Right hindlimb (tissue), 1 donor: ENCODE data around the gene CCZ1.
"Not testable (repeated sequence)": the region's sequence is repeated elsewhere in the genome, so short reads cannot be mapped to it uniquely, and the experiment has no call there.

Experiments
- DNase-seq: peaks from one replicate; pipeline ENCODE4 v3.0.0-alpha.2; 2018

CCZ1 gene

DNA sequence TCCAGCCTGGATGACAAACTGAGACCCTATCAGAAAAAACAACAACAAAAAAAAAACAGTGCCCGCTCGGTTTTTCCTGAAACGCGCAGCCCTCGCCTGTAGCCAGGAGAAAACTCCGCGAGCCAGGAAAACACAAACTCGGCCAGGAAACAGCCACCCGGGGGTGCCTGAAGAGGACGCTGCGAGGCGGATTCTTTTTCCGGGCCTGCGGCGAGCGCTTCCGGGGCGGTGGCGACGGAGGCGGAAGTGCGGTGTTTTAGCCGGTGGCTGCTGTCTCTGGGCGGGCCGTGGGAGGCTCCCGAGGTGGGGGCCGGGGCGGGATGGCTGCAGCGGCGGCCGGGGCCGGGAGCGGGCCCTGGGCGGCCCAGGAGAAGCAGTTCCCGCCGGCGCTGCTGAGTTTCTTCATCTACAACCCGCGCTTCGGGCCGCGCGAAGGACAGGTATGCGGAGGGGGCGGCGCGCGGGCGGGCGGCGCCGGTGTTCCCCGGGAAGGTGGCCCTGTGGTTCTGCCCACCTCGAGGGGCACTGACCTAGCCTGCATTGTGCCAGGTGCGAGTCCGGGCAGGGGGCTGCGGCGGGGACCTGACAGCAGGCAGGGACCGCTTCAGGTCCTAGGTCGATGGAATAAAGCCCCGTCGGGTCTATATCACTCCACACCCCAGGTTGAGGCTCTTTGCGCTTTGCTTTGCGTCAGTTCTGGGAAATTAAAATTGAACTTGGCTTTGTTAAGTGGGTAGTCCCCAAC lies at the start of gene CCZ1:
Gene CCZ1, plus strand, starts transcription at position 254 of the 745 bp plus-strand sequence. Its CDS starts 67 bp downstream, at position 321.
- peak; percentile 59 for DNase-seq

DNA sequence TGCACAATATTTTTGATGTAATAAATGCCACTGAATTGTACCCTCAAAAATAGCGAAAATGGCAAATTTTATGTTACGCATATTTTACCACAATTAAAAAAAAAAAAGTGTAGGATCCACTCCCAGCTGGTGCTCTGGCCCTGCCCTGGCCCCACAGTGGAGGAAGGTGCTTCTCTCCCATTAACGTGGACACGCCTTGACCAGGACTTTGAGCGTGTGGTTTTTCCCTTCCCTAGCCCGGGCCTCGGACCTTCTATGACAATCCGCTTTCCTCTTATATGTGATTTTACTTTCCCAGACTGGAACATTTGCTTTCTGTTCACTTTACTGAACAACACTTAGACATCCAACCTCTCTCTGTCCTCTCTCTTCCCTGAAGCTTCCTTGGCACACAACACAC lies 47.6 kb upstream of the CCZ1 start:
- no peak for DNase-seq

DNA sequence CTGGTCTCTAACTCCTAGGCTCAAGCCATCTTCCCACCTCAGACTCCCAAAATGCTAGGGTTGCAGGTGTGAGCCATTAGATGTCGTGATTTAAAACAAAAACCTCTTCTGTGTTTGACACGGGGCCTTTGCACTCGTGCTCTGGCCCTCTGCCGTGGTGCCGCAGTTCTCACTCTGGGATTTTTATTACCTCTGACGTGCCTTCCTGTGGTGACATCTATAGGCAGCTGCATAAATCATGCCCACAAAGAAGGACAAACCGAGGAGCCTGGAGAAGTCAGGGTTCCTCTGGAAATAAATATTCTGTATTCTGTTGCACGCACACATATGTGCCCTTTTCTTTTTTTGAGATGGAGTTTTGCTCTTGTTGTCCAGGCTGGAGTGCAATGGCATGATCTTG lies 43.8 kb upstream of the CCZ1 start:
- DNase-seq = no peak

DNA sequence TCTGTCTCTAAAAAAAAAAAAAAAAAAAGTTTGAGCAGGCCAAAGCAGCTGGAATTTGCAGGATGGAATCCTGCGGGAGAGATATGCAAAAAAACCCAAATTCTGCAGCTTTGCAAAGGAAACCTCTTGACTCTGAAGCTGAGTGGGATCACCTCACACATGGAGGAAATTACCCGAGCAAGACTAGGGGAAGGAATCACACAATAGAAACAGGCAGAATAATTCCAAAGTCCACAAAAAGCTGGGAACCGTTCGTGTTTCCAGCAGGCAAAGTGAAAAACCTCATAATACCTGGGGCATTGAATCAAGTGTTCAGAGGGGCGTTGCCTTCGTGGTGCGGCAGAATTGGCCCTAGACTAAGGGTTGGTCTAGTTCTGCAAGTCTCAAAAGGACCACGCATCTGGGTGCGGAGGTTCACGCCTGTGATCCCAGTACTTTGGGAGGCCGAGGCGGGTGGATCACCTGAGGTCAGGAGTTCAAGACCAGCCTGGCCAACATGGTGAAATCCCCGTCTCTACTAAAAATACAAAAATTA lies 41.4 kb upstream of the CCZ1 start:
- not testable (repeated sequence) for DNase-seq

DNA sequence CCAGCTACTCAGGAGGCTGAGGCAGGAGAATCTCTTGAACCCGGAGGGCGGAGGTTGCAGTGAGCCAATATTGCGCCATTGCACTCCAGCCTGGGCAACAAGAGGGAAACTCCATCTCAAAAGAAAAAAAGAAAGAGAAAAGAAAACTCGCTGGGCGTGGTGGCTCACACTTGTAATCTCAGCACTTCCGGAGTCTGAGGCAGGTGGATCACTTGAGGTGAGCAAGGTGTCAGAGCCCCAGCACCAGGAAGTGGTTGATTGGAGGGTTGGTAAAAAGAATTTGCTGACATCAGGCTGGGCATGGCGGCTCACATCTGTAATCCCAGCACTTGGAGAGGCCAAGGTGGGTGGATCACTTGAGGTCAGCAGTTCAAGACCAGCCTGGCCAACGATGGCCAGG lies 40.0 kb upstream of the CCZ1 start:
- DNase-seq = not testable (repeated sequence)

DNA sequence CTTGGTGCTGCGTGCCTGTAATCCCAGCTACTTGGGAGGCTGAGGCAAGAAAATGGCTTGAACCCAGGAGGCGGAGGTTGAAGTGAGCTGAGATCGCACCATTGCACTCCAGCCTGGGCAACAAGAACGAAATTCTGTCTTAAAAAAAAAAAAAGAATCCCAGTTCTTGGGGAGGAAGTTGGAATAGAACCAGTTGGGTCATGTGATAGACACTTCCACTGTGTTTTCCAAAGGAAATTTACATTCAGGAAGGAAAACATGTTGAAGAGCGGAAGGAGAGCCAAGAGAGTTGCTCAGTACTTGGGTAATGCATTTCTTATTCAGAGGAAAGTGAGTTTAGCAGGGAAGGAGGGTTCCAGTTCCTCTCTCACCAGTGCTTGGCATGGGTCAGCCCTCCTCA lies 37.3 kb upstream of the CCZ1 start:
- DNase-seq = not testable (repeated sequence)

DNA sequence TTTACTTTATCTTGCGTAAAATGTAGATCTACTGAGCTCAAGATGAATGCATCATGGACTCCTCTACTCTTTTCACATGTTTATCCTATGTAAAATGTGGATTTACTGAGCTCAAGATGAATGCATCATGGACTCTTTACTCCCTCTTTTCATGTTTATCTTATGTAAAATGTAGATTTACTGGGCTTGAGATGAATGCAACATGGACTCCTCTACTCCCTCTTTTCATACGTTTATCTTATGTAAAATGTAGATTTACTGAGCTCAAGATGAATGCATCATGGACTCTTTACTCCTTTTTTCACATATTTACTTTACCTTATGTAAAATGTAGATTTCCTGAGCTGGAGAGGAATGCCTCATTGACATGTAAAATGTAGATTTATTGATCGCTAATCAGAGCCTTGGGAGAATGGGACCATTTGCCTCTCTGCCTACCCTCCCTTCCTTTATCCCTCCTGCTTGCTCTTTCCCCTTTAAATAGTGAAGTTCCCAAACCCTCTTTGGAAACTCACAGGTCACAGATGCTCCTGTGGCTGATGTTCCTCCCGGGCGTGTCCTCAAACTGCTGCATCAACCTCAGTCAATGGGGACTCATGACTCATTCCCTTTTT lies 35.7 kb upstream of the CCZ1 start:
- not testable (repeated sequence) for DNase-seq

DNA sequence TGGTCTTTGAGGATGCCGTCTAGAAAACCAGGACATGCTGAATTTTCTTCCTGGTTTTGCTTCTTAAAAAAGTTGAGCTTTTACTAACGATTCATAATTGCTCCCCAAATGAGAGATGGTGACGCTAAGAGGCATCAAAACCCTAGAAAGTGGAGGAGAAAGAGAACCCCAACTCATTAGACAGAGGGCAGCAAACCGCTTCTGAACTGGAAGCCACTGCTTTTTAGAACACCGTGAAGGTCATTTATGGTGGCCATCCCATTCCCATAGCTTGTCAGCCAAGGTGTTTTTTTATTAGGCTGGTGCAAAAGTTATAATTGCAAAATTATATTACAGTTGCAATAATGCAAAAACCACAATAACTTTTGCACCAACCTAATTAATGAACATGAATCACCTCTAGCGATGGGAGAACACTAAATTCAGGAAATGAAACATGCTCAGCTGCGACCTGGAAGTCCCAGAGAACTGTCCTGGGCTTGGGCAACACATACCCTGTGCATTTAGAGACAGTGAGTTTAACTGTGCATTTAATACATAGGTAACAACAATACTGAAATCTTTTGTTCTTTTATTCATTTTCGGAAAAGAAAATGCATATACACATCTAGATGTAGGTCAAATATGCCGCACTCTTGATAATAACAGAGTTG lies 33.1 kb upstream of the CCZ1 start:
- not testable (repeated sequence) for DNase-seq

DNA sequence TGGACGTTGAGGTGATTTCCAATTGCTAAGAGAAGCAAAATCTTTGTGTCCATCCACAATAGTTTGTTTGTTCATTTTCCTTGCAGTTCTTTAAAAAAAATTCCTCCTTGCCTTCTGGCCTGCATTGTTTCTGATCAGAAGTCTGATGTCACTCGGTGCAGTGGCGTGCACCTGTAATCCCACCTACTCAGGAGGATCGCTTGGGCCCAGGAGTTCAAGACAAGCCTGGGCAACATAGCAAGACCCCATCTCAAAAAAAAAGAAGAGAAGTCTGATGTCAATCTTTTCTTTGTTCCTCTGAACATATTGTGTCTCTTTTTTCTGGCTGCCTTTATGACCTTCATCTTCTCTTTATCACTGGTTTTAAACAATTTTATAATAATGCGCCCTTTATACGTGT lies 31.5 kb upstream of the CCZ1 start:
- no peak for DNase-seq

DNA sequence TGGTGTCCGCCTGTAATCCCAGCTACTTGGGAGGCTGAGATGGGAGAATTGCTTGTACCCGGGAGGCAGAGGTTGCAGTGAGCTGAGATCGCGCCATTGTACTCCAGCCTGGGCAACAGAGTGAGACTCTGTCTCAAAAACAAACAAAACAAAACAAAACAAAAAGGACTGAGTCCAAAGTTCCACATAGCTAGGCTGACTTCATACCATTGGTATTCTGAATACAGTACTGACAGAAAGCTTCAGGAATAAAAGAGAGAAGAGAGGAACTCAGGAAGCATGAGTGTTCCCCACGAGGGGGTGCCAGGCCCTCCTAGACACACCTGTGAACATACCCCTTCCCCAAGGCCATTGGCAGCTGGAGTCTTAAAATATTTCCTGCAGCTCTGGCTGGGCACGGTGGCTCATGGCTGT lies 29.6 kb upstream of the CCZ1 start:
- DNase-seq = not testable (repeated sequence)

DNA sequence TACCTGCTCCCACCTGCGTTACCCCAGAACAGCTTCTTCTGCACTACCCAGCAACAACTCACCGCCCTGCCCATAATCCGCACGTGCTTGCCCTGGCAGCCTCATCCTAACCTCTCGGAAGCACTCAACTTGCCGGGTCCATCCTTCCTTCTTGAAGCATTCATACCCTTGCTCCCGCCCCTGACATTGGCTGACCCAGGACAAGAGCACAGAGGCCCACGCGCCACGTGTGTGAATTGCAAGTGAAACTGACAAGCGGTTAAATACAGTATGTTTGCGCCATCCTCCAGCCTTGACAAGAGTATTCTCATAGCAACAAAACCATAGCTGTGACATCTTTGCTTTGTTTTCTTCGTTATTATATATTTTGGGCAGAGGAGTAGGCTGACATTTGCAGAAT lies 28.8 kb upstream of the CCZ1 start:
- no peak for DNase-seq

DNA sequence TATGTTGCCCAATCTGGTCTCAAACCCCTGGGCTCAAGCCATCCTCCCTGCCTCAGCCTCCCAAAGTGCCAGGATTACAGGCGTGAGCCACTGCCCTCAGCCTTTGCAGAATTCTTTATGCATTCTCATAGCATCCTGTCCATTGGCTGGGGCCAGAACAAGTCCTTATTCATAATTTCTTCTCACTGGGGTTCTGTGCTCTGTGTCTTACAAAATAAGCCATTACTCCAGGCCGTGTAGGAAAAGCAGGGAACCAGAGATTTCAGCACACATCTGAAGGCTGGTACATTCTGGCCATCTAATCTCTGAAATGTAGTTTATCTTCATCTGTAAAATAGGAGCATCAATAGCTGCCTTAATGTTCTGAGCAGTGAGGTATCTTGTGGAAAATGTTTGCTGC lies 28.2 kb upstream of the CCZ1 start:
- no peak for DNase-seq

DNA sequence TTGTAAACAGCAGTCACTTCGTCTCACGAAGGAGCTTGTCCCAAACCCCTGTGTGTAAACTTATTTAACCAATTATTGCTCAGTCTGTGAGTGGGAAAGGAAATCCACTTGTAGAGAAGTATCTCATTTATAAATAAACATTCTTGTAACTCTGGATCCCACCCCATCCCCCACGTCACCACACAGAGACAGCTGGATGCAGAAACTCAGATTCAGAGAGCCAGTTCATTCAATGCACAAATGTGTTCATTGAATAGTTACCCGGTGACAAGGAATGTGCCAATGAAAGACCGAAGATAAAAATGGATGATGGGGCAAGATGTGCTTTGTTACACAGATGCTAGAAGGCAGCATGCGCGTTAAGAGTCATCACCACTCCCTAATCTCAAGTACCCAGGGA lies 26.2 kb upstream of the CCZ1 start:
- DNase-seq = no peak

DNA sequence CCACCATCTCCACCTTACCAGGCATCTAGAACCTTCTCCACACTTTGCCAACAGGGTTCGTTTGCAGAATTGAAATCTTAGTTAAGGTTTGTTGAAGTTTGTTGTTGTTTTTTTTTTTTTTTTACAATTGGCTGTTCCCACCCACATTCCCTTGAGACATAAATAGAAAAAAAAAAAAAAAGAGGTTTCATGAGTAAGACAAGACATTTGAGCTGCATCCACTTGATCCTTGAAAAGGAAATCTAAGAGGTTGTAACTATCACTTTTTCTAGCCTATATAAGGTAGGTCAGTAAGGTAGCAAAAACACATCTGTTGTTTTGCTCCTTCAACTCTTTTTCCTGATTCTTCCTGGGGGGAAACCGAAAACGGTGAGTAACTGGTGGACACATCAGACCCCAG lies 18.9 kb upstream of the CCZ1 start:
- DNase-seq = not testable (repeated sequence)

DNA sequence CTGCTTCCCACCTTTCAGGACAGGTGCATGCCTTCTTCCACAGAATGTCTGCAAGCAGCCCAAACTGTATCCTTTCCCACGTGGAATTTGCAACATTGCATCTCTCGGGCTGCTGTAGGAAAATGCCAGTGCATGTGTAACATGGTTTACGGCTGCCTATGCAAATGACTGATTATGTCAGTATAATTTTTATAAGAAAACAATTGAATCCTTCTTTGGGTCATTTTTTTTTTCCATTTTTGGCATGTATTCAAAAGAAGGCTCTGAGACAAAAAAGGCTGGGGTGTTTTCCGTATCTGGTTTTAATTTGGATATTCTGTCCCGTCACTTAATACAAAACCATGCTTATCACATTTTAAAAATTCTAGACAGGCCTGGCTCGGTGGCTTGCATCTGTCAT lies 18.4 kb upstream of the CCZ1 start:
- not testable (repeated sequence) for DNase-seq

DNA sequence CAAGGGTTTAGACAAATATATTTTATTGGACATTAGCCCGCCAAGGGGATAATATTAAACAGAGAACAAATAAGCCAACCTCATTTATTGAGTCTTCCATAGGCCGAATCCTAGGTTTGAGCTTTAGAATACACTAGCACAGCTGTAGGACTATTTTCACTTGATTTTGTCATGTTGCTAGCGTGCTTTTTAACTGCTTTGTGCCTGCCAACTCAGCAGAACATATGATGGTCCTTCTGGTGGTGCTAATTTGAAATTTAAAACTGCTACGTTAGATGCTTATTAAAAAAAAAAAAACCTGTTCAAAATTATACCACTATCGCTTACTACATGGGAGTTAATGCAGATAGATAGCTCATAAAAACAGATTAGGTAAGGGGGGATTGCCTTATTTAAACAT lies 14.1 kb upstream of the CCZ1 start:
- not testable (repeated sequence) for DNase-seq

DNA sequence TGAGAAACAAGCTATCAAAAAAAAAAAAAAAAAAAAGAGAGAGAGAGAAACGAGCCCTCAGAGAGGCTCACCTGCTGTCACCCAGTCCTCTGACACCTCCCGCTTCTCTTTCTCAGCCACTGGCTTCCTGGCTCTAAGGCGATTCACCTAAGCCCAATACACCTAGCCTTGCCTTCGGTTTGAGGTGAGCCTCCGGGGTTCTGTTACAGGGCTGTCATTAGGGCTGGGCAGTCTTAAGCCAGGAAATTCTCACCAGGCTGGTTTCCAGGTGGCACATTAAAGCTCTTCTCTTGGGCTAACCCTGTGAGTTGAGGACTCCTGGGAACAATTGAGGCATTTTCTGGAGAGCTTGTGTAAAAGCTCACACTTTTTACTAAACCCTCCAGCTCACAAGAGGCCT lies 10.5 kb upstream of the CCZ1 start:
- not testable (repeated sequence) for DNase-seq

DNA sequence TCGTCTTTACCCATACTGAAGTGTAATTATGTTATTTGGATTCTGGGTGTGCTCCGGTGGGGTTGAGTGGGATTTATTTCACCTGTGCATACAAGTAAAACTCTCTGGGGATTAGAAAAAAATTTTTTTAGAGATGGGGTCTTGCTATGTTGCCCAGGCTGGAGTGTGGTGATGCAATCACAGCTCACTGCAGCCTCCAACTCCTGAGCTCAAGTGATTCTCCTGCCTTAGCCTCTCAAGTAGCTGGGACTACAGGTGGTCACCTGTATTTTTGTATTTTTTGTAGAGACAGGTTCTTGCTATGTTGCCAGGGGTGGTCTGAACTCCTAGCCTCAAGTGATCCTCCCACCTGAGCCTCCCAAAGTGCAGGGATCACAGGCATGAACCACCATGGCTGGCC lies 8.3 kb upstream of the CCZ1 start:
- DNase-seq = not testable (repeated sequence)

DNA sequence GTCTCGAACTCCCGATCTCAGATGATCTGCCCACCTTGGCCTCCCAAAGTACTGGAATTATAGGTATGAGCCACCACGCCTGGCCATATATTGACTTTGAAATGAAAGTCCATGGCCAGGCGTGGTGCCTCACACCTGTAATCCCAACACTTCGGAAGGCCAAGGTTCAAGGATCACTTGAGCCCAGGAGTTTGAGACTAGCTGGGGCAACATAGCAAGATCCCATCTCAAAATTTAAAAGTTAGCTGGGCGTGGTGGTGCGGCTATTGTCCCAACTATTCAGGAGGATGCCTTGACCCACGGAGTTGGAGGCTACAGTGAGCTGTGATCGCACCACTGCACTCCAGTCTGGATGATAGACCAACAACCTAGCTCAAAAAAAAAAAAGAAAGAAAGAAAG lies 6.0 kb upstream of the CCZ1 start:
- DNase-seq = no peak

DNA sequence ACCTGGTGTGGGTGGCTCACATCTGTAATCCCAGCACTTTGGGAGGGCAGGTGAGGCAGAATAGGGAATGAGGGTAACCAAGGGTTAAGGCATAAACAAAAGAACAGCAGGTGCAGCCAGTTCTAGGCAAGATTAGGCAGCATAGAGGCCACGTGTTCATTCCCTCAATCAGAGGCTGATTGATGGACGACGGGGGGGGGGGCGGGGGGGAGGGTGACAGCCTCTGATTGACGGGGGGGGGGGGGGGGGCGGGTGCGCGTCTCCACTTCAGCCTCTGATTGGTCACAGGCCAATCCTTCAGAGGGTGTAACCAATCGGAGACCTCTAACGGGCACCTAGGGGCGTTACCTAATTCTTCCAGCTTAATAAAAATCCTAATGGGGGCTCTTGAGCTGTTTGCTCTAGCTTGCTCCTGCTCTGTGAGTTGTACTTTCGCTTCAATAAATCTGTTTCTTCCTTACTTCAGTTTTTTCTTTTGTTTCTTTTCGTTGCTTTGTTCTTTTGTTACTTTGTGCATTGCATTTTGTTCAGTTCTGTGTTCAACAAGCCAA lies 1.1 kb upstream of the CCZ1 start:
- DNase-seq = not testable (repeated sequence)

DNA sequence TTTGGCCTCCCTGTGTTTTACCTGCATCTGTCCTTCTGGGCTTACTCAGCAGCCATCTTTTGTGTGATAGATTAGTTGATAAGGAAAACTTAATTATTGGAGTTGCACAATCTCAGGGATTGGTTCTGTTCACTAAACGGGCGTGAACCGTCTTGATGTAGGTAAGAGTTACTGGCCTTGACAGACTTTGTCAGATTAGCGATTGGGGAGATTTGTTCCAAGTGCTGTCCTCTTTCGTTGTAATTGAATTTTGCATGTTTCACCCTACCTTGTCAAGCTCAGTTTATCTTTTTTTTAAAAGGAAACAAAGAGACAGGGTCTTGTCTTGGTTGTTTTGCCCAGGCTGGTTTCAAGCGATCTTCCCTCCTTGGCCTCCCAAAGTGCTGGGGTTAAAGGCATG lies 4.5 kb downstream of the CCZ1 start:
- DNase-seq = not testable (repeated sequence)

DNA sequence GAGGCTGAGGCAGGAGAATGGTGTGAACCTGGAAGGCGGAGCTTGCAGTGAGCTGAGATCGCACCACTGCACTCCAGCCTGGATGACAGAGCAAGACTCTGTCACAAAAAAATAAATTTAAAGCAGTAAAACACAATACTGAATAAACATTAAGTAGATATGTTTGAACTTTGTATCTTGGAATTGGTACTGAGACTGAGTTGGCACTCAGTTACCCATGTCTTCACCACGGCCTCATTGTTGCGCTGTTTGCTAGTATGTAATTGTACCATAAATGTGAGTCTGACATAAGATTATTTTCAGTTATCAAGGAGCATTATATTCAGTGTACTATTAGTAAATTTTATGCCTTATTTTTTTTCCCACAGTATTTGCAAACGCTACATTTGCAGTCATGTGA lies 6.2 kb downstream of the CCZ1 start:
- DNase-seq = not testable (repeated sequence)

DNA sequence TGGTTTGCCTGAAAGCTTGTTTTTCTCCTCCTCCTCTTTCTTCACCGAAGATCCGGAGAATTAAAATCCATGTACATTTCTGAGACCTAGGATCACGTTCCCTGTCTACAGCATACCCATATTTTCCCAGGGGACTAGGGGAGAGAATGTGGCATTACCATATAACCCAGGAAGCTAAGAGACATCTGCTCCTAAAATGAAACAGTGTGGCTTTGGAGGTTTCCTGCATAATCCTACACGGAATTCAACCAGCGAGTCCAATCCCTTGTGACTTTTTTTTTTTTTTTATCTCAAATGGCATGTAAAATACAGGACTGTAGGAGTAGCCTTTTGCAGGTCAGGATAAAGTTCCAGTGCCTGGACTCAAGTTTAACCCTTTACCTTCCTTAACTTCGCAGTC lies 10.3 kb downstream of the CCZ1 start:
- DNase-seq = not testable (repeated sequence)
